Activated CD8-positive, alpha-beta T cell treated with anti-CD3 and anti-CD28 coated beads for 36 hours (primary cell): Measurements from ENCODE around the gene CRYBG3. TPM values are rescaled to one million over a fixed set of nuclear protein-coding genes. Genes with fewer than 3 reads are reported as not detected.

Experiments used
- ATAC-seq: fragments of 200-7000 bp; cut with Tn5 transposase; one replicate; pipeline ENCODE4 v1.10.0; 2021; ENCODE audit warnings: mild to moderate bottlenecking, moderate library complexity
- CTCF ChIA-PET: fragments of 350-600 bp; sonication (Branson Sonifier 250); formaldehyde crosslinking; loops from one replicate; lab custom pipeline; 2021; ENCODE audit warnings: antibody characterized with exemption; lab: Charles Lee
- POLR2A ChIA-PET: fragments of 350-600 bp; sonication (Branson Sonifier 250); formaldehyde crosslinking; loops from one replicate; lab custom pipeline; 2021; ENCODE audit warnings: antibody characterized with exemption; lab: Charles Lee
- DNase-seq: peaks from one replicate; pipeline ENCODE4 v3.0.0-alpha.2; 2020
- H3K27ac Mint-ChIP-seq: one replicate; pipeline ENCODE4 v1.8.0; 2021; ENCODE audit warnings: mild to moderate bottlenecking, mixed read lengths
- H3K27me3 Mint-ChIP-seq: one replicate; pipeline ENCODE4 v1.8.0; 2021; ENCODE audit warnings: mixed read lengths
- H3K36me3 Mint-ChIP-seq: one replicate; pipeline ENCODE4 v1.8.0; 2021; ENCODE audit warnings: low read depth, mixed read lengths
- H3K4me1 Mint-ChIP-seq: one replicate; pipeline ENCODE4 v1.8.0; 2021; ENCODE audit warnings: low read depth, mixed read lengths
- H3K4me3 Mint-ChIP-seq: one replicate; pipeline ENCODE4 v1.8.0; 2021; ENCODE audit warnings: mild to moderate bottlenecking, moderate library complexity, mixed read lengths
- H3K9me3 Mint-ChIP-seq: one replicate; pipeline ENCODE4 v1.8.0; 2021; ENCODE audit warnings: mixed read lengths
- intact Hi-C: fragments of 100-400 bp; cut with micrococcal nuclease; formaldehyde crosslinking; loops from one replicate; pipeline ENCODE4 v1.10.0; 2022
- total RNA-seq, 2 experiments: library from RNA; stranded (reverse); gene quantifications; one replicate each; pipeline ENCODE4 v1.2.3, GENCODE V29; 2021
- TF ChIP-seq, protein P1 (sequence below): fragments of 200-600 bp; IDR thresholded peaks from one replicate; pipeline ENCODE4 v1.8.0; 2022; ENCODE audit warnings: antibody characterized with exemption, mild to moderate bottlenecking

The CRYBG3 gene
- total RNA-seq, 2 experiments from 2014 or later = 4.3 to 4.9 TPM

DNA sequence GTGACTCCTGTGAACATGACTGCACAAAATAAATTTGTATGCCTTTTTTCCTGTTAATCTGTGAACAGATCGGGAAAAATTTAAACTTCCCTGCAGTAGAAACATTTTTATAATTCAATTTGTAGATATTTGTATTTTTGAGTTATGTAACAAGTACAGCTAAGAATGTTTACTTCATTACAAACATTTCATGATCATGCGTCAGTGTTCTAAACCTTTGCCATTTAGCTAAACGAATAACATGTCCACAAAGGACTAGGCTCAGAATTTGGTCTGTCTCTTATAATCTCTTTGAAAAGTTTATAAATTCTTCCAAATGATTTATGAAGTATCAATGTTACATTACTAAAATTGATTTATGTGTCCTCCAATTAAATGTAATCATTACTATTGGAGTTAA is 17.3 kb upstream of the CRYBG3 start:
- H3K4me1 Mint-ChIP-seq = no peaks in the 10 kb centered on the region
- H3K4me3 Mint-ChIP-seq = no peak overlapping the region
- POLR2A ChIA-PET = interaction anchor here (0.8 kb wide), 1 partner anchor 219 kb away, joined by 4 read pairs; no protein-coding TSS in a partner anchor
- TF ChIP-seq, protein P1, sequence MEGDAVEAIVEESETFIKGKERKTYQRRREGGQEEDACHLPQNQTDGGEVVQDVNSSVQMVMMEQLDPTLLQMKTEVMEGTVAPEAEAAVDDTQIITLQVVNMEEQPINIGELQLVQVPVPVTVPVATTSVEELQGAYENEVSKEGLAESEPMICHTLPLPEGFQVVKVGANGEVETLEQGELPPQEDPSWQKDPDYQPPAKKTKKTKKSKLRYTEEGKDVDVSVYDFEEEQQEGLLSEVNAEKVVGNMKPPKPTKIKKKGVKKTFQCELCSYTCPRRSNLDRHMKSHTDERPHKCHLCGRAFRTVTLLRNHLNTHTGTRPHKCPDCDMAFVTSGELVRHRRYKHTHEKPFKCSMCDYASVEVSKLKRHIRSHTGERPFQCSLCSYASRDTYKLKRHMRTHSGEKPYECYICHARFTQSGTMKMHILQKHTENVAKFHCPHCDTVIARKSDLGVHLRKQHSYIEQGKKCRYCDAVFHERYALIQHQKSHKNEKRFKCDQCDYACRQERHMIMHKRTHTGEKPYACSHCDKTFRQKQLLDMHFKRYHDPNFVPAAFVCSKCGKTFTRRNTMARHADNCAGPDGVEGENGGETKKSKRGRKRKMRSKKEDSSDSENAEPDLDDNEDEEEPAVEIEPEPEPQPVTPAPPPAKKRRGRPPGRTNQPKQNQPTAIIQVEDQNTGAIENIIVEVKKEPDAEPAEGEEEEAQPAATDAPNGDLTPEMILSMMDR = no peak
- no peaks in the 10 kb centered on the region for H3K9me3 Mint-ChIP-seq
- no peak for DNase-seq
- H3K36me3 Mint-ChIP-seq = peaks cover 1% of the 10 kb centered on the region
- H3K27ac Mint-ChIP-seq = no peak overlapping the region
- no peak for ATAC-seq
- H3K27me3 Mint-ChIP-seq = no peaks in the 10 kb centered on the region
- intact Hi-C loops = no loop called here
- CTCF ChIA-PET = interaction anchor here (1.3 to 1.7 kb wide), 3 partner anchors 11 to 23 kb away, joined by 3 to 8 read pairs (median 3); partner anchors contain the start of gene CRYBG3

DNA sequence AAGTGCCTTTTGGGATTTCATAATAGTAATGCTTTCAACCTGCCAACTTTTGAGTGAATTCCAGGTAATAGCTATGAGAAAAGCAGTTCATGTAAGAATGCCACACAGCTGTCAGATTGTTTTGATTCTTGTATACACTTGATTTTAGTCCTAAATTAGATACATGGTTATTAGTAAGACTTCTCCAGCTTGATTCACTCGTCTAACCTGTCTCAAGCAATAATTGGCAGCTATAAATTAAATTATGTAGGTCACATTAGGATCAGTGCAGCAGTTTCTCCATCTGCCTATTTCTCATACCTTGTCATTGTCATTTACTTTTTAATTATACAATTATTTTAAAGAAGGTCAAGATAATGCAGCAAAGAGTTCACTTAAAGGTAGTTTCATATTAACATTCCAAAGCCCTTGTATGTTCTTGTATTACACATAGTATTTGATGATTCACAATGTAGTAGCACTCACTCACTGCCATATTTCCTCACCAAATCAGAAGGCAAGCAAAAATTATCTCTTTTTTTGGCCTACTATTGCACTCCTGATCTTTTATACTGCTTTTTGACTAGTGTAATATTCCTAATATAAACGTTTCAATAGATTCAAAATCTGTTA is 10.9 kb upstream of the CRYBG3 start:
- DNase-seq (no peak), ATAC-seq (no peak)
- intact Hi-C loops = no loop called here
- Mint-ChIP-seq H3K27me3 (no peaks in the 10 kb centered on the region), H3K9me3 (no peaks in the 10 kb centered on the region), H3K4me1 (peaks cover 9% of the 10 kb centered on the region), H3K4me3 (no peak overlapping the region), H3K36me3 (no peaks in the 10 kb centered on the region), H3K27ac (no peak overlapping the region)
- TF ChIP-seq, protein P1 = no peak
- ChIA-PET POLR2A (no interaction called here), CTCF (interaction anchor here (1.3 kb wide), 1 partner anchor 17 kb away, joined by 3 read pairs; no protein-coding TSS in a partner anchor)

DNA sequence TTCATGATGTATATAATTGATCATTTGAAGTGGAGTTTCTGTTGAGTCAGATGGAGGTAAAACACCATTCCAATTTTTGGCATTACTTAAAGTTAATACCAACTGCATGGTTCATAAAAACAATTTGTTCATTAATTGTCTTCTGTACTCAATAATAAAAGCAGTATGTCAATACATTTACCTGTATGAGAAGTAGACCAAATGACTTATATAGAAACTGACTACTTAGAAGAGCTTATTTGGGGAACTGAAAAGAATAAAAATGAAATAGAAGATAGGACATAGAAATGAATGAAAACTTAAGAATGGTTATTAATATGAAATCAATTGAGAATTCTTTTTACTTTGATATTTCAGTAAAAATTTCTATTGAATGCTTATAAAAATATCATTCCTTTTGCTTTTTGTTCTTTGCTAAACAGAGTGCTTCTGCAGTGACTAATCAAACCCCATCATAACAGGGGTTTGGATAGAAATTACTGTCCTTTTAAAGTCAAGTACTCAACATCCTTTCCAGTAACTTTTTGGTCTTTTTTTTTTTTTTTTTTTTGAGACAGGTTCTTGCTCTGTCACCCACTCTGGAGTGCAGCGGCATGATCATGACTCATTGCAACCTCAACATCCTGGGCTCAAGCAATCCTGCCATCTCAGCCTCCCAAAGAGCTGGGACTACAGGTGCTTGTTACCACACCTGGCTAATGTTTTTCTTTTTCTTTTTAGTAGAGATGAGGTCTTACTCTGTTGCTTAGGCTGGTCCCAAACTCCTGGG is 6.5 kb upstream of the CRYBG3 start:
- Mint-ChIP-seq H3K27me3 (peaks cover 5% of the 10 kb centered on the region), H3K4me3 (no peak overlapping the region), H3K27ac (no peak overlapping the region), H3K36me3 (no peaks in the 10 kb centered on the region), H3K4me1 (peaks cover 13% of the 10 kb centered on the region), H3K9me3 (no peaks in the 10 kb centered on the region)
- POLR2A ChIA-PET = no interaction called here
- DNase-seq (peak; percentile 71), ATAC-seq (peak; percentile 95)
- intact Hi-C loops = no loop called here
- TF ChIP-seq, protein P1 = no peak
- CTCF ChIA-PET = interaction anchor here (1.6 kb wide), 1 partner anchor 156 kb away, joined by 3 read pairs; no protein-coding TSS in a partner anchor

DNA sequence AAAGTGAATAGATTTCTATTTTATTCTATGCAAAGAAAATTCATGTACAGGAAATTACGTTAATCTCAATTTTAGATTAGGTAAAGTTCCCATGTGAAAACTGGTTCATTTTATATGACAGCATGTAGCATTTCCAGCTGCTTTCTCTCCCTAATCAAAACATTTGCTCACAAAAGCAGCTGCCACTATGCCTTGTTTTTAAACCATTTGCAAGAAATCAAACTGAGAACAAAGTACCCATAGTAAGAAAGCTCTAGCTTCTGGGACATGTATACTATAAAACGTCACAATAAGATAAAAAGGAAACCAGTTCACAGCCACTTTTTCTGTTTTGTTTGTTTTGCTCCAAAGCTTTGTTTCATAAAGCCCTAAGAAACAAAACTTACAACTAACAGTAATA is 5.0 kb upstream of the CRYBG3 start:
- intact Hi-C loops = no loop called here
- POLR2A ChIA-PET = no interaction called here
- CTCF ChIA-PET = interaction anchor here (1.1 to 1.6 kb wide), 2 partner anchors 155 to 206 kb away, joined by 3 to 5 read pairs; no protein-coding TSS in a partner anchor
- Mint-ChIP-seq H3K4me1 (peaks cover 21% of the 10 kb centered on the region), H3K9me3 (no peaks in the 10 kb centered on the region), H3K36me3 (no peaks in the 10 kb centered on the region), H3K27ac (no peak overlapping the region), H3K27me3 (peaks cover 12% of the 10 kb centered on the region), H3K4me3 (no peak overlapping the region)
- TF ChIP-seq, protein P1 = no peak
- no peak for ATAC-seq
- DNase-seq = no peak

DNA sequence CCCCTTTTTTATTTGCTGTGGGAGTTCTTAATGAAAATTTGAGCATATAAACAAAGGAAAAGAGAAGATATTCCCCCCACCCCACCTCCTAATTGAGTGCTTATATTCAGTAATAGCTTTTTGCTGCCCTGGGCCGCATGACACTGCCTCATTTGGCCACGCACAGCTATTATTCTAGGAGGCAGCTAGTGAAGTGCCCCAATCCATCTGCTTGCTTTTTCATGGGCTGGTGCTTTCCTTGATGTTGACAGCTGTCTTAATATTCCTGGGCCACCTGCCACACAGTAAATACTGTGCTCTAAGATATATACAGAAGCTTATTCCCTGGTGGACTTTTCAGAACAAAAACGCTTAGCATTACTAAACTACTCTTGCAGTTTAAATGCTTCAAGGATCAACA is 3.8 kb upstream of the CRYBG3 start:
- Mint-ChIP-seq H3K9me3 (no peaks in the 10 kb centered on the region), H3K27me3 (peaks cover 18% of the 10 kb centered on the region), H3K4me3 (no peak overlapping the region), H3K4me1 (peaks cover 26% of the 10 kb centered on the region), H3K27ac (no peak overlapping the region), H3K36me3 (no peaks in the 10 kb centered on the region)
- no peak for DNase-seq
- intact Hi-C loops = no loop called here
- ATAC-seq = no peak
- CTCF ChIA-PET = no interaction called here
- POLR2A ChIA-PET = no interaction called here
- TF ChIP-seq, protein P1 = no peak
